ENCODE measurements around the gene EBF3. TPM values are rescaled to one million over a fixed set of nuclear protein-coding genes. Genes with fewer than 3 reads are reported as not detected.

EBF3 gene
- total RNA-seq, 1 donor from 2014 or later, result 6.2 TPM

DNA sequence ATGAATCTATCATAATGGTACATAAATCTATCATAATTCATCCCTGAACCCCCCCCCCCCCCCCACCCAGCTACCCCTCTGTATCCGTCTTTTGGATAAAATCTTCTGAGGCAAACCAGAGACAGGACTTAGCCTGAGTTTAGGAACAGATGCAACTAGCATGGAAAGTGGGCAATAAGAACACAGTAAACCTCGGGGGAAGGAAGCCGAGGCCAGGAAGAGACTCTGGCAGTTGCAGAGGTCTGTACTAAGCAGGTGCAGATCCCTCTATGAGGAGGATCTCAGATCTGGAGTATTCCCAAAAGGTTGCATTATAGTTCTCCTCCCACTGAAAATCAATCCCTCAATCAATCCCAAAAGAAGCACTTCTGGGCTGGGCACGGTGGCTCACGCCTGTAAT lies 87.2 kb downstream of the EBF3 start:
- Histone ChIP-seq H3K9me3 (replicated peaks) (no peaks in the 10 kb centered on the region), H3K27ac (replicated peaks) (no peak overlapping the region), H3K4me3 (no peak overlapping the region), H3K27me3 (ENCODE audit: low read depth) (peaks cover 5% of the 10 kb centered on the region), H3K4me1 (peaks cover 4% of the 10 kb centered on the region), H3K36me3 (peaks cover 27% of the 10 kb centered on the region)
- TF ChIP-seq, protein P1, sequence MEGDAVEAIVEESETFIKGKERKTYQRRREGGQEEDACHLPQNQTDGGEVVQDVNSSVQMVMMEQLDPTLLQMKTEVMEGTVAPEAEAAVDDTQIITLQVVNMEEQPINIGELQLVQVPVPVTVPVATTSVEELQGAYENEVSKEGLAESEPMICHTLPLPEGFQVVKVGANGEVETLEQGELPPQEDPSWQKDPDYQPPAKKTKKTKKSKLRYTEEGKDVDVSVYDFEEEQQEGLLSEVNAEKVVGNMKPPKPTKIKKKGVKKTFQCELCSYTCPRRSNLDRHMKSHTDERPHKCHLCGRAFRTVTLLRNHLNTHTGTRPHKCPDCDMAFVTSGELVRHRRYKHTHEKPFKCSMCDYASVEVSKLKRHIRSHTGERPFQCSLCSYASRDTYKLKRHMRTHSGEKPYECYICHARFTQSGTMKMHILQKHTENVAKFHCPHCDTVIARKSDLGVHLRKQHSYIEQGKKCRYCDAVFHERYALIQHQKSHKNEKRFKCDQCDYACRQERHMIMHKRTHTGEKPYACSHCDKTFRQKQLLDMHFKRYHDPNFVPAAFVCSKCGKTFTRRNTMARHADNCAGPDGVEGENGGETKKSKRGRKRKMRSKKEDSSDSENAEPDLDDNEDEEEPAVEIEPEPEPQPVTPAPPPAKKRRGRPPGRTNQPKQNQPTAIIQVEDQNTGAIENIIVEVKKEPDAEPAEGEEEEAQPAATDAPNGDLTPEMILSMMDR (IDR thresholded peaks at IDR 0.05; ENCODE audit: borderline replicate concordance), result no peak
- intact Hi-C loops (cut with micrococcal nuclease), result no loop called here
- DNase-seq, result no peak

DNA sequence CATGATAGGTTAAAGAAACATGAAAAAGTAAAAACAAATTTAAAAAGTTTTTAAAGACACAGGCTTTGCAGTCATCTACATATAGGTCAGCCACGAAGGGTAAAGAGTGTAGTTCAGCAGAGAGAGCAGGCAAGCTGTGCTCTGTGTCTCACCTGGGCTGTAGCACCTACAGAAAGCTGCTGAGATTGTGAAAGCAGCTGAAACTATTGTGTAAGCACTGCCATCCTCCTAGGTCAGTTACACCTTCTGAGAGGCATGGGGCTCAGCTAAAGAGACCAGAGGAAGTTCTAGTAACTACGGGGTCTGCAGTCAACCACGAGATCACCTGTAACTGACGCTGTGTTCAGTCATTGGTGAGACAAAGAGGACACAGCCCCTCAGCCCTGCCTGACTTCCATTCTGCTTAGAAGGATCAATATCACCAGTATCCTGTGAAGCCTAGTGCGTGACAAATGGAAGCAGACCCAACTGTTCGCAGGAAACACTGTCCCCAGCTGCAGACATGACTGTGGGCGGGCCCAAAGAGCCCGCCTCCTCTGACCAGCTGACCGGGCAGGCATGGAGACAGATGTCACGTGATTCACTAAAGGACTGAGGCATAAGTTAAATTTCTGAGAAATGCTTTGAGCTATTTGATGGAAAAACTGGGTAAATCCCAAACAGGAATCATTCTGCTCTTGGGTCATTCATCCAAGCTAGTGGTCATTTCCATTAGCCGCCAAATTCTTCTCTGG lies 87.9 kb downstream of the EBF3 start:
- Histone ChIP-seq H3K27ac (replicated peaks) (no peak overlapping the region), H3K36me3 (peaks cover 27% of the 10 kb centered on the region), H3K27me3 (ENCODE audit: low read depth) (peaks cover 5% of the 10 kb centered on the region), H3K4me3 (no peak overlapping the region), H3K4me1 (peaks cover 4% of the 10 kb centered on the region), H3K9me3 (replicated peaks) (no peaks in the 10 kb centered on the region)
- TF ChIP-seq, protein P1 (IDR thresholded peaks at IDR 0.05; ENCODE audit: borderline replicate concordance), result no peak
- no peak for DNase-seq
- intact Hi-C loops (cut with micrococcal nuclease), result no loop called here

GRCh38 chr10:129873351-129873750 lies 90.7 kb downstream of the EBF3 start:
- H3K27ac ChIP-seq (replicated peaks), result no peak overlapping the region
- TF ChIP-seq, protein P1 (IDR thresholded peaks at IDR 0.05; ENCODE audit: borderline replicate concordance), result no peak
- H3K36me3 ChIP-seq, result peaks cover 38% of the 10 kb centered on the region
- no peak for DNase-seq
- H3K9me3 ChIP-seq (replicated peaks), result no peaks in the 10 kb centered on the region
- peaks cover 5% of the 10 kb centered on the region for H3K27me3 ChIP-seq (ENCODE audit: low read depth)
- no peak overlapping the region for H3K4me3 ChIP-seq
- no peaks in the 10 kb centered on the region for H3K4me1 ChIP-seq
- intact Hi-C loops (cut with micrococcal nuclease), result no loop called here

DNA sequence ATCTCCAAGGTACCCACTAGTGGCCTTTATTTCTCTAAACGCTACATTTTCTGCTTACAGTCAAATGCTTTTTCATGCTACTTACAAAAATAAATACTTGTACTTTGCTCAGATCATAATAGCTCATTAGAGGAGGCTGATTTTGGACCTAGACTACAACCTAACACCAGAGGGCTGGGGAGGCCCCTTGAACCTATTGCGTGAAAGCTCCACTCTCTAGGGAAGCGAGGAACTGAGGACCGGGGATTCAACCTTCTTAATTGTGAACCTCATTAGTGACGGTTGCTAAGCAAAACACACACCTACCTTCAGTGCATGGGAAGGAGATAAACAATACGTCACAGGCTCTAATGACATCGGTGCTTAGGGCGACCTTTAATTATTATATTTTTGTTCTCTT lies 92.1 kb downstream of the EBF3 start:
- H3K27ac ChIP-seq (replicated peaks), result no peak overlapping the region
- DNase-seq, result no peak
- no peaks in the 10 kb centered on the region for H3K4me1 ChIP-seq
- no peaks in the 10 kb centered on the region for H3K9me3 ChIP-seq (replicated peaks)
- intact Hi-C loops (cut with micrococcal nuclease), result no loop called here
- no peak overlapping the region for H3K4me3 ChIP-seq
- TF ChIP-seq, protein P1 (IDR thresholded peaks at IDR 0.05; ENCODE audit: borderline replicate concordance), result no peak
- H3K27me3 ChIP-seq (ENCODE audit: low read depth), result peaks cover 5% of the 10 kb centered on the region
- peaks cover 50% of the 10 kb centered on the region for H3K36me3 ChIP-seq

DNA sequence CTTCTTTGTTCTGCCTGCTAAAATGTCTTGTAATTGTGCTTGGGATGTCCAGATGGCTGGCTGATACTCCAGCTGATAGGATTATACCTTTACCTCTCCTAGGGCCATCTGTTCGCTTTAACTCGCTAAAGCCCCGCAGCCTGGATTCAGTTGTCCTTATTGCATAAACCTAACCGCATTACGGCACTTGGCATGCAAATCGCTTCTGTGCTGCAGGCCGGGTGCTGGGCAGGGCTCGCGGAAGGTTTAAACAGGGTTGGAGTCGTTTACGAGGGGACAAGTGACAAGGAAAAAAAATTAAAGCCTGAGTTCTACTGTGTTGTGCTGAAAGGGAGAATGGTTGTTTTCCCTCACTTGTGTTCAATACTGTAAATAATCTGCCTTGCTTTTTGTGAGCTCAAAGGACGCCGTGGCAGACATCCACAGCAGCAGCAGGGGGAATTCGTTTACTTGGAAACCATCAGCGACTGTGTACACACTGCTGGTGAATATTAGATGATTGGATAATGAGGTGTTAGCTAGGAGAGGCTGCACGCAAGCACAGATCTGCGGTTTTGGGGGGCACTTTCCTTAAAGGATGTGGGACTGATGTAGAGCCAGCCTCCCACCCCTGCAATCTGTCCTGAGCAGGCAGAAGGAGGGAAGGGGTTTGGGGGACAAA lies 93.0 kb downstream of the EBF3 start:
- intact Hi-C loops (cut with micrococcal nuclease), result no loop called here
- H3K4me3 ChIP-seq, result no peak overlapping the region
- no peaks in the 10 kb centered on the region for H3K4me1 ChIP-seq
- peaks cover under 1% of the 10 kb centered on the region for H3K27me3 ChIP-seq (ENCODE audit: low read depth)
- TF ChIP-seq, protein P1 (IDR thresholded peaks at IDR 0.05; ENCODE audit: borderline replicate concordance), result no peak
- no peaks in the 10 kb centered on the region for H3K9me3 ChIP-seq (replicated peaks)
- DNase-seq, result no peak
- peaks cover 56% of the 10 kb centered on the region for H3K36me3 ChIP-seq
- no peak overlapping the region for H3K27ac ChIP-seq (replicated peaks)

Measured in left ventricle myocardium inferior (tissue), 1 donor.